Muscle of arm (tissue), 12 donors: ENCODE data around the gene BLTP3A. TPM values are rescaled to one million over a fixed set of nuclear protein-coding genes. Genes with fewer than 3 reads are reported as not detected.
"Not testable (repeated sequence)": the region's sequence is repeated elsewhere in the genome, so short reads cannot be mapped to it uniquely, and the experiment has no call there.

Experiments
- DNase-seq: peaks from one replicate; pipeline ENCODE4 v3.0.0-alpha.2; 2013
- polyA plus RNA-seq, 12 donors: library from polyadenylated mRNA; unstranded; fragments of 120-200 nt; gene quantifications; one replicate each; pipeline ENCODE4 v1.2.1, GENCODE V29; 2013; ENCODE audit not compliant: insufficient read length in 12 of 12

Gene BLTP3A
- polyA plus RNA-seq, 12 donors = 10.3 to 18.2 (median 14.9) TPM; not detected in 1

GRCh38 chr6:34791164-34791700, 651 bp upstream of the BLTP3A start:
- DNase-seq = no peak

GRCh38 chr6:34792605-34793500, 970 bp downstream of the BLTP3A start:
- DNase-seq = peak; percentile 30

DNA sequence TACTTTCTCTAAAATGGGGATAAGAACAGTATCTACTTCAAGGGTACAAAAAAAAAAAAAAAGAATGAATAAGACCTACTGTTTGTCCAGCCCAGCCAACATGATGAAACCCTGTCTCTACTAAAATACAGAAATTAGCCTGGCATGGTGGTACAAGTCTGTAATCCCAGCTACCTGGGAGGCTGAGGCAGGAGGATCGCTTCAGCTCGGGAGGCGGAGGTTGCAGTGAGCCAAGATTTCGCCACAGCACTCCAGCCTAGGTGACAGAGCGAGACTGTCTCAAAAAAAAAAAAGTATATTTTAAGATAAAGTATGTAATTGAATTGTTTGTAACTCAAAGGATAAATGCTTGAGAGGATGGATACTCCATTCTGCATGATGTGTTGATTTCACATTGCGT, 2.0 kb downstream of the BLTP3A start:
- DNase-seq = no peak

DNA sequence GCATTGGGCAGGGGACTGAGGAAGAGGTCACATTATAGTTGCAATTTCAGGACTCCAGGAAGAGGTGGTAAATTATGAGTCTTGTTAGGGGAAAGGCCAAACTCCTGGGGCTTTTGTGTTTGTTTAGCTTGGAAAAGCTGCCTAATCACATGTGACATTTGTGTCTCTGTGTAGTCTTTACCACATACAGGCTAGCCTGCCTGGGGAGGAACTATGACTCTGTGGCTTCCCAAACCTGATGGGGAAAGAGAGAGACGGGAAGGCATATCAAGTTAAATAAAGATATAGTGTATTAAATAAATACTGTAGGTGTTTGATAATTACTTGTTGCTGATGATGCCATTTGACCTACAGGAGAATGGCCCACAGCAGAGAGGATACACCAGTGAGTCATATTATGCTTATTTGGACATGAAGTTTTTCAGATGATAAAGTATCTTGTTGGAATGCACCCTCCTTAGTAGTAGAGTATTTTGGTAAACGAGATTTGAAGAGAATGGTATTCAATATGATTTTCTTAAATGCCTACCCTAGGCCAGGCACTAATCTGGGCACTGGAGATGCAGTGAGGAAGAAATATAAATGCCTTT, 4.0 kb downstream of the BLTP3A start:
- no peak for DNase-seq

- DNase-seq = no peak
Measured at GRCh38 chr6:34798057-34798456, 6.2 kb downstream of the BLTP3A start.

GRCh38 chr6:34799547-34799946, 7.7 kb downstream of the BLTP3A start:
- no peak for DNase-seq

GRCh38 chr6:34804543-34804942, 12.7 kb downstream of the BLTP3A start:
- no peak for DNase-seq

GRCh38 chr6:34805074-34805473, 13.2 kb downstream of the BLTP3A start:
- not testable (repeated sequence) for DNase-seq

DNA sequence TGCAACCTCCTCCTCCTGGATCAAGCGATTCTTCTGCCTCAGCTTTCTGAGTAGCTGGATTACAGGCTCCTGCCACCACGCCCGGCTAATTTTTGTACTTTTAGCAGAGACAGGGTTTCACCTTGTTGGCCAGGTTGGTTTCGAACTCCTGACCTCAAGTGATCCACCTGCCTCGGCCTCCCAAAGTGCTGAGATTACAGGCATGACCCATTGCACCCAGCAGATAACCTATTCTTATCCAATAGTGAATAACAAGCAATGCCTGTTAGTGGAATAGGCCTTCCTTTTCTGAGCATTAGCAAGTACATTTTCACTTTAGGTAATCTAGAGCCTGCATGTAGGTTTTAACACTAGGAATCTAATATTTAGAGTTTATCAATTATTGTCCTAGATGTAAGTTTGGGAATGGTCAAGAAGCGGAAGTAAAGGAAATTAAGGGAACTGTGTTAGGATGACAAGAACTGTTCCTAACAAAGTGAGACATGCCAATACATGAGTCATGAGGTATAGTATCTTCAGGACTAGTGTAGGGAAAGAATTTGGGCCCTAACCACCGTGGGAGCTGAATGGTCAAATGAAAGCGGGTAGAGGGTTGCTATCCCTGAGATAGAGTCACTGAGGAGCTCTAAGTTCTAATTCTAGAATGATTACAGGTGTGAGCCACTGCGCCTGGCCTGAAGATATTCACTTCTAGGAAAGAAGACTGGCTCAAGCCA, 15.0 kb downstream of the BLTP3A start:
- no peak for DNase-seq

DNA sequence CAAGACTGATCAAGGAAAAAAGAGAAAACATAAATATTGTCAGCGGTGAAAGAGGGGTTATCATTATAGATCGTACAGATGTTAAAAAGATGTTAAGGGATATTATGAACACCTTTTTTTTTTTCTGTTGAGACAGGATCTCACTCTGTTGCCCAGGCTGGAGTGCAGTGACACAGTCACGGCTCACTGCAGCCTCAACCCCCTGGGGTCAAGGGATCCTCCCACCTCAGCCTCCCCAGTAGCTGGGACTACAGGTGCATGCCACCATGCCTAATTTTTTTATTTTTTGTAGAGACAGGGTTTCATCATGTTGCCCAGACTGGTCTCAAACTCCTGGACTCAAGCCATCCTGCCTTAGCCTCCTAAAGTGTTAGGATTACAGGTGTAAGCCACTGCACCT, 16.6 kb downstream of the BLTP3A start:
- DNase-seq = not testable (repeated sequence)

DNA sequence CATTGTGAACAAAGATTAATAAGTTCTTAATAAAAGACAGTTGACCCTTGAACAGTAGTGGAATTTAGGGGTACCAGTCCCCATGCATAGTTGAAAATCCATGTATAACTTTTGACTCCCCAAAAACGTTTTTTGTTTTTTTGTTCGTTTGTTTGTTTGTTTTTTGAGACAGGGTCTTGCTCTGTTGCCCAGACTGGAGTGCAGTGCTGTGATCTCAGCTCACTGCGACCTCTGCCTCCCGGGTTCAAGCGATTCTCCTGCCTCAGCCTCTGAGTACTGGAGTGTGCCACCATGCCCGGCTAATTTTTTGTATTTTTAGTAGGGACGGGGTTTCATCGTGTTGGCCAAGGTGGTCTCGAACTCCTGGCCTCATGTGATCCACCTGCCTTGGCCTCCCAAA, 17.5 kb downstream of the BLTP3A start:
- not testable (repeated sequence) for DNase-seq

DNA sequence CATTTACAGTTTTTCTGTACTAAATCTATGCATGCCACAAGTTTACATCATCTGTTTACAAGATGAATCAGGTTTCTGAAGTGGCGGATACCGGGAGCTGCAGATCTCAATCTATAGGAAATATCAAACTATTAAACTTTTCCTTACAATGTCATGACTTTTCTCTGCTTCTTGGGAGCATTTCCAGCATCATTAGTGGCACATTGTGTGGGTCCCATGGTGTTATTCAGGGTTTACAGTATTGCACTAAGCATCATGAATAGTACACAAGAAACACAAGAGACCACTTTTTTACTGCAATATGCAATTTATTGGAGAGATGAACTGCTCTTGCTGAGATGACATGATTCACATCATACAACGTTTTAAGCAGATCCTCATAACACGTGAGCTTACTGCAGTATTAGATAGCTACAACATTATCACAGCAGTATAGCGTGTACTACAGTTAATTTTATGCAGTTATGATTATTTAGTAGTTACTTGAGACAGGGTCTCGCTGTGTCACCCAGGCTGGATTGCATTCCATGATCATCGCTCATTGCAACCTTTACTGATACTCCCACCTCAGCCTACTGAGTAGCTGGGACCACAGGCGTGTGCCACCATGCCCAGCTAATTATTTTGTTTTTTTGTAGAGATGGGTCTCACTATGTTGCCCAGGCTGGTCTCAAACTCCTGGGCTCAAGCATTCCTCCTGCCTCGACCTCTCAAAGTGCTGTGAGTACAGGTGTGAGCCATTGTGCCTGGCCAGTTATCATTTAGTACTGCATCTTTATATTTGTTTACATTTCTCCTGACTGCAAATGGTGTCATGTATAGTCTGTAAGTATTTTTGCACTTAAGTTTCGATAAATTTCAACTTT, 18.4 kb downstream of the BLTP3A start:
- DNase-seq = no peak

- DNase-seq = no peak
Measured at GRCh38 chr6:34810936-34811632, 19.2 kb downstream of the BLTP3A start.

- DNase-seq = no peak
Measured at GRCh38 chr6:34813028-34813713, 21.3 kb downstream of the BLTP3A start.

- no peak for DNase-seq
Measured at GRCh38 chr6:34816635-34817301, 24.9 kb downstream of the BLTP3A start.

DNA sequence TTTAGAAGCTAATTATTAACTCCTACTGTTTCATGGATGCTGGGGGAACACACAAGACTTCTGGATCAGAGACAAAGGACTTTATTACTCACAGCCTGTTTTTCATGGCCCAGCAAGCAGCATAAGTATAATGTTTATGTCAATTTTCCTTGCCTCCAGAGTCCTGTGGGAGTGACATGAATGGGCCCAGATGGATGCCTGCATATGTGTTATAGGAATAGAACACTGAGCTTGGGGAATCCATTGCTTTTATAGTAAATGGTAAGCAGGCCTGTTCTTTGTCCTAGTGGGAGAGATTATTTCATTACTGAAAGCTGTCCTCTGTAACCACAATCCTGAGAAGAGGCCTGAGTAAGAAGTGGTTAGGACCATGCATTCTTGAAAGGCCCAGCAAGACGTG, 25.6 kb downstream of the BLTP3A start:
- no peak for DNase-seq

GRCh38 chr6:34818872-34819570, 27.1 kb downstream of the BLTP3A start:
- DNase-seq = not testable (repeated sequence)

DNA sequence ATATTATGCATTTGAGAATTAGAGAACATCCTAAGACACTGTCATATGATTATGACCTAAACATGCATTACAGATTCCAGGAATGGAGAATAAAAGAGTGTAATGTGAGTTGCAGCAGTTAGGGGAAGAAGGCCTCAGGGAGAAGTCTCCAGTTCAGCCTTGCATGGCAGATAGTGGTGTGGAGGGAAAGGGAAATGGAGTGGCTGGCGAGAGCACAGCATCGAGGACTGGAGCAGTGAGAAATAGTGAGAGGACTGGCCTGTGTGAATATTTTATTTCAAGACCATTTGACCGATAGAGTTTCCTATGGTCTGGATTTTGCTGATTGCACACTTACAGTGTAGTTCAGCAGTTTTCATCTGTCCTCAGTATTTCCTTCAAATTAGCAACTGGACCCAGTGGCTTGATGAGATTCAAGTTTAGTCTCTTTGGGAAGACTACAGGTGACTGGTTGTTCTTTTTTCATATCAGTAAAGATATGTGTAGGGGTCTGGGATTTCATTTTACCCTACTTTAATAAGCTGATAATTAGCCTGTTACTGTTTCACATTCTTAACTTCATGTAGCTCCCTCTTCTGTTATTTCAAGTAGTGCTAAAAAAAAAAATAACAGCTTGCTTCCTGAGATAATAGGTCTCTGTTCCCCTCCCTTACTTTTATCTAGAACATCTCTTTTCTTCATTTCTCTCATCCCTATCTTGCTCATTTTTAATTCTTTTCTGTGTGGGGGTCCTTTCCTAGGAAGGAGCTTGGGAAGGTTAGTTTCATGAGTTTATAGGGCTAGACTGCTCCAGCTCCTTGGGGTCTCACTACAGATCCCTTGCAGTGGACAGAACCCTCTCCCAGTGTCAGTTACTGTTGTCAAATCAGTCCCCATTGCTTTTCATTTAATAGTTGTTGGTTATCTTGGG, 27.9 kb downstream of the BLTP3A start:
- no peak for DNase-seq
